ENCODE measurements around the gene SIVA1.

Gene SIVA1

DNA sequence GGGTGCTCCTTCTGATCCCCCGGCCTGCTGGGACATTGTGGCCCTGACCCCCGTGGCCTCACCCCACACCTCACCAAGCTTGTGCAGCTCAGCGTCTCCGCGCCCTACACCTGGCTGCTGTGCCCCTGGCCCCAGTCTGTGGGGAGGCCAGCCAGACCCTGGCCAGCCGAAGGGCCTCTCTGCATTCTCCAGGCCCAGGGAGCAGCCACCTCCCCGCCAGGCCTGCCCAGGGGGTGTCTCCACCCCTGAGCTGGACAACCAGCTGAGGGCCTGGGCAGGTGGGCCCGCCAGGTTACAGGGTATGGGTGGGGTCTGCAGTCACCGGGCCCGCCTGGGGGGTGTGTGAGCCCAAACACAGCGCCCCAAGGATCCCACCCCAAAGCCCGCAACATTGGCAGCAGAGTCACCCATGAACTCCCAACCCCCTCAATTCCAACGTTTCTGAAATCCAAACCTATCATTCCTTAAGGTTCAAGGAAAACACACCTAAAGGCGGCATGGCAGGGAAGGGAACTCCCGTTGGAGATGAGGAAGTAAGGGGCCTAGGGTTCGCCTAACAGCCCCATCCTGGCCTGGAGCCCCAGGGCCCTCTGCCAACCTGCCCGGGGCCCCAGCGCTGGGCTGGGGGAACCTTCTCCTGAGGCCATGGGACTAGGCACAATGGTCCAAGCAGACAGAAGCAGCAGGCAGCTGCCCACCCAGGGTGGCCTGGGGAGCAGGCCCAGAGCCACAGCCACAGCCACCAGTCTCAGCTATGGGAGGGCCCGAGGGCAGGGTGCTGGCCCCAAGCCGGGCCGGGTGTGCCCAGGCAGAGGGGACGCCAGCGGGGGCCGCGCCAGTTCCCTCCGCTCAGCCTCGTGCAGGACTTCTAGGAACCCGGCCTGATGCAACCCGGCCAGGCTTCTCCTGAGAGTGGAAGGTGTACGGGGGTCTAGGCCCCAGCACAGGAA is 34.1 kb downstream of the SIVA1 start:
- no peak for DNase-seq

DNA sequence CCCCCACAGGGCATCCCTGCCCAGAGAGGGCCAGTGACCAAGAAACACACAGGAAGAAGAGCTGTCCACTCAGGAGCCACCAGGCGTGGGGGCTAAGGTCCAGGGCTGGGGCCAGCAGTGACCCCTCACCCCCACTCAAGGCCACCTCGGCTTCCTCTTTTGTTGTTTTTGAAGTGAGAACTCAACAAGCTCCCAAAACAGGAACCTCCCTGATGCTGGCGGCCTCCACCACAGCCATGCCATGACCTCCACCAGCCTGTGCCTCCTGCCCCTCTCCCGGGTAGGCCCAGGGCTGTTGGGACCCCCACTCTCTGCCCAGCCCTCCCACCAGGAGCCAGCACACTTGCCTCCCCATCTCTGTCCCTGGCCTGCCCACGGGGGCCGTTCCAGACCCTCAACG is 34.8 kb downstream of the SIVA1 start:
- DNase-seq: no peak

DNA sequence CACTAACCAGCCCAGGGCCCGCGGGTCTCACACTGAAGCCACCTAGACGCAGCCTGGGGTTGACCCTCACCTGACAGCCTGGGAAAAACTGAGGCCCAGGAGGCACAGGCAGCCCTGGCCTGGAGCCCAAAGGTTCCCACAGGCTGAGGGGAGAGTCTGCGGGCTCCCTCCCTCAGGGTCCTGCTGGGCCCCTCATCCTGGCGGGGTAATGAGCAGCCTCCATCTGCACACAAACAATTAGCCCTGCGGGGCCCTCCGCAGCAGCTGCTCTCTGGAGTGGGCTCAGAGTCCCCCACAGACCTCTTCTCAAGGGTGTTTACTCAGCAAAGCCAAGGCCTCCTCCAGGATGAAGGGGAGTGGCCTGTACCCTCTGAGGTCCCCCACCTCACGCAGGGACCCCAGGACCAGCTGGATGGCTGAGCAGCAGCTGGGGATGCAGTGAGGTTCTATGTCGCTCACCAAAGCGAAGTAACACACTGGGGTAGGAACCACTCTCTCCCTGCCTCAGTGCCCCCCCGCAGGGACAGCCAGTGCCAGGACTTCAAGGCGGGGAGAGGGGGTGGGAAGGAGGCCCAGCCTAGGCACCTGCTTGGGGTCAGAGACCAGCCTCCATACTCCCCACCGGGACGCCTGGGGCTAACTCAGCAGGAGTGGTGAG is 35.3 kb downstream of the SIVA1 start:
- DNase-seq: no peak

DNA sequence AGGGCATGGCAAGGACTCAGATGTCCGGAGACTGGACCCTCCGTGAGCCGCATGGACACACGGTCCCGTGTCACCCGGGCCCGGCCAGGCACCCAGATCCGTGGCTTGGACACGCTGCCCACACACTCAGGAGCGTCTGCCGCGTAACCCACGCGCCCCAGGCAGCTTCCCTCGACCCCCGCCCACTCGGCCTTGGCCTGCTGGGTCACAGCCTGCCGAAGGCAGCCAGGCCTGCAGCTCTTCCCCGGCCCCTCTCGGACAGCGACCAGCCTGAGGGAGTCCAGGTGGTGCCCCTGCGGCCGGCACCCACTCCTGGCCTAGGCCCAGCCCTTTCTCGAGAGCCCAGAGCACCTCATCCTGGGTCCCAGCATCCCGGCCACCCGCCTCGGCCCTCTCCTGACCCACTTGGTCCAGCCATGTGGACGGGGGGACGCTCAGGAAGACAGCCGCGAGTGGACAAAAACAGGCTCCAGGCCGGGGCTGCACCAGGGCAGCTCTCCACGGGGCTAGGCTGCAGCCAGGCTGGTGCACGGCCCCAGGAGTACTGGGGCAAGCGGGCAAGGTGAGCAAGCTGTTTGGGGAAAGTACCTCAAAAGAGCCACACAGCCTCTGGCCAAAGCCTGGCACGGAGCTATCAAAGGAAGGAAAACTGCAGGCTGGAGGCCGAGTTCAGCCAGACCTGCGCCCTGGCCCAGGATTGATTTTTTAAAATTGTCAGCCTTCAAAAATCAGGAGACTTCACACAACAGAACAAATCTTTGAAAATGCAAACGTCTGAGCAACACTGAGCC is 36.1 kb downstream of the SIVA1 start:
- no peak for DNase-seq

DNA sequence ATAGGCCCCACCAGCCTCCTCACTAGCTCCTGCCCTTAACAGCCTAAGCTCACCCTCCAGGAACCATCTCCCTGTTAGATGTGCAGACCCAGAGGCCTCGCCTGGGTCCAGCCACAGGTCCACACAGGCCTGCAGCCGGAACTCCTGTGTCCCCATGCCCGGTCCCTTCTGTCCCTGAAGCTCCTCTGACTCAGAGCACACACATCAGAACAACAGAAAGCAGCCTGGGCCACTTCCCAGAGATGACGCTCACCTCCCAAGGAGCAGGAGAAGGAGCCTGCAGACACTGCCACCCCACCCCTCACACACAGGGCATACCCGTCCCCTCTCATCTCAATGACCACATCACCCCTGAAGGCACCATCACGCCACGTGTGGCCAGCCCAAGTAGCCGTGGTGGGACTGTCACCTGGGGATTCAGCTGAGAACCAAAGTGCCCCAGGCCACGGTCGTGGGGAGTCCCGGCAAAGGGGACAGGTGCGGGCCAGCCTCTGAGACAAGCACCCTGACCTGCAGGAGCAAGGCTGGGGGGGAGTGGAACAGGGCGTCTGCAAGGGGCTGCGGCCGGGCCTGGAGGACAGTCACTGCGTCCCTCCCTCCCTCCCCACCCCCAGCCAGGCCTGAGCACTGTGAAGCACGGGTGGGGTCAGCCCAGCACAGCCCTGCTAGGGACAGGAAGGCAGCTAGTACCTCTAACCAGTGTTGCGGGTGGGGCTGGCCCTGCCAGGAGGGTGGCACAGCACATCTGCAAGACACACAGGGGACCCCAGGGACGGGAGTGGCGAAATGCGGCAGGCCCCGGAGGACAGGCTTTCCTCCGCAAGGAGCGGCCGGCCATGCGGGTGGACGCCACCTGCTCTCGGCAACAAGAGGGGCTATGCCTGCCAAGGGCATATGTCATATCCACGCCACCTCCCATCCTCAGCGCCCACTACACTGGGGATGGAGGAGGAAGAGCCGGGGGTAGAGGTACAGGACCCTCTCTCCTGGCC is 37.1 kb downstream of the SIVA1 start:
- no peak for DNase-seq

DNA sequence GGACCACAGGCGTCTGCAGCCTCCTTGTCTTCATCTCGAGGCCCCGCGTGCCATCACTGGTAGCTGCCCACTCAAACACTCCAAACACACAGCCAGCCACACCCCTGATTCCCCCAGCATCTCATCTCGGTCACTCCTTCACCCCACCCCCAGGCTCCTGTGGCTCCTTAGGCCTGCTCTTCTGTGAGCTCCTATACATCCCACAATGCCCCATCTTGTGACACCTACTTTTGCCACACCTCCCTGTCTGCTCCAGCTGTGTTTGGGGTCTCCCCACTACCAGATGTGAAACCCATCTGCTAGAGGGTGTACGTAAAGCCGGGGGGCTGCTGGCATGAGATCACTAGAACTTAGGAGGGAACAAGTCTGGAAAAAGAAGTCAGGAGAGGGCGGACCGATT is 38.5 kb downstream of the SIVA1 start:
- no peak for DNase-seq

DNA sequence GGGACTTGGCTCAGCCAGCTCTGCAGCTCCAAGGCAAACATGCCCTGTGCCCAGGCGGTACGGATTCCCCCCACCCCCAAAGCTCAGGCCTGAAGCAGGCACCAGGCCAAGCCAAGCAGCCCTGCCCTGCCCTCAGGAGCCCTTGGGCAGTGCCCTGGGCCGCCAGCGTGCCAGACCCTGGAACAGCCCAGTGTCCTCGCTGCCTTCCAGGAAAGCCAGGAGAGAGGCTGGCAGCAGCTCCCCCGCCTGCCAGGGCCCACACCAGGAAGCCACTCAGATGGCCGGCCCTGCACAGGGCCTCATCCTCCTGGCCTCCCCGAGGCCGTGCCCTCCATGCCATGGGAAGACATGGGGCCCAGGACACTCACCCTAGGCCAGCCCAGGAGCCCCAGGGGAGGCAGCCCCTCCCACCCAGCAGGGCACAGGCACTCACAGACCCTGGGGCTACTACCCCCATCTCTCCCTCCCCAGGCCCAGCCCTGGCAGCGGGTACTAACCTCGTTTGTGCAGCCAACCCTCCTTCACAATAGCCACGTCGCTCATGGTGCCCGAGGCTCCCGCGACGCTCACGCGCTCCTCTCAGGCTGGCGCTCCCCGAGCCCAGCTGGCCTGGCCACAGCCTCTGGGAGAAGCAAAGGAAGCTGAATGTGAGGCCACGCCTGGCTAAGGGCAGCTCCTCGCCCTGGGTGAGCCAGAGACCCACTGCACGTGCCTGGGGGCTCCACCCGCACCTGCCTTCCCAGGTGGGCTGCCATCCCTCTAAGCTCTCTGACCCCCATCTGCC is 39.3 kb downstream of the SIVA1 start:
- DNase-seq: no peak

DNA sequence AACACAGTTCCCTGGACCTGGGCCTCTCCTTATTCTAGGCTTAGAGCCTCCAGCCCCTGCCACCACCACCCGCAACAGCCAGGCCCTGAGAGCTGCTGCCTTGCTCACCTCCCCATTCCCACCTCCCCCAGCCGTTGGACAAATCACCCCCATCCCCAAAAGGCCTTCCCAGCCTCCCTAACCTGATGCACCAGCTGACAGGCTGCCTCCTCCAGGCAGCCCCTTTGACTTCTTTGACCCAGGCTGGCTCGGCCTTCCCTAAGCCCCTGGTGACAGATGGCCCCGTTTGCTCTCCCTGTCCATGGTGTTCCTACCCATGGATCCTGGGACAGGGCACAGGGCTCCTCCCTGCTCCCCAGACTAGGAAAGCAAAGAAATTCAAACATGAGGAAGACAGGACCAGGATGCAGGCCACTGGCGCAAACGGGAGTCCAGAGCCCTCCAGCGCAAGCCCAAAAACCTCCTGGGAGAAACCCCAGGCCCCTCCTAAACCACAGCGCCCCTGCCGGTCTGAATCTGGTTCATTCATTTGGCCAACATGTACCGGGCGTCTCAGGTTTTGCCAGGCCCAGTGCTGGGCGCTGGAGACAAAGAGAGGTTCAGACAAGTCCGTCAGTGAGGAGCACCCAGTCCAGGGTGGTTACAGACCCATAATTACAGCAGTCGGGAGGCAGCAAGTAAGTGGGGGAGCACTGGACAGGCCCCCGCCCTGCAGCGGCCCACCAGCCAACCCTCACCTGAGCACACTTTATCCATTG is 40.2 kb downstream of the SIVA1 start:
- DNase-seq: no peak

DNA sequence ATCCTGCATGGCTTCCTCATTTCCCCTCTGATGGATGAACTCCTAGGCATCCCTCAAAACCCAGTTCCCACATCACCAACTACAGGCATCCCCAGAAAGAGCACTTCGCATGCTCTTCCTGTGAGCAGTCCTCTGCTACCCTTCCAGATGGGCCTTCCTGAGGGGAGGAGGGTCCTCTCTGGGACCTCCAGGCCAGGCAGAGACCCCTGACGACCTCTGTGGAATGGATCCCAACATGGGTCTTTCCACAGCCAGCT is 40.7 kb downstream of the SIVA1 start:
- DNase-seq: no peak

DNA sequence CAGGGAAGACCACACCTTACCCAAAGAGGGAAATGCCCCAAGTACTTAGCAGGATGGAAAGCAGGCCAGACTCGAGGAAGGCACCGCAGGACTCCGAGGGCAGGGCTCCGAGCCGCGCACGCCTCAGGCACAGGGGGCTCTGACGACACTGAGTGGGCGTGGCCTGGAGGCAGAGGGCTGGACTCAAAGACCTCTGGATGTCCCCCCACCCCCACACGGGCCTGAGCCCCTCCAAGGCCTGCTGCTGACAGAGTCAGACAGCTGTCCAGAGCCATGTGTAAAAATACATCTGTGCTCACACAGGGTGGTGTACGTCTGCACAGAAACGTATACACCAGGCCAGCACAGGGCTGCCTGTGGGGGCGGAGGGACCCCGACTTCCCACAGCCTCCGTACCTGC is 41.2 kb downstream of the SIVA1 start:
- DNase-seq: peak; percentile 34

DNA sequence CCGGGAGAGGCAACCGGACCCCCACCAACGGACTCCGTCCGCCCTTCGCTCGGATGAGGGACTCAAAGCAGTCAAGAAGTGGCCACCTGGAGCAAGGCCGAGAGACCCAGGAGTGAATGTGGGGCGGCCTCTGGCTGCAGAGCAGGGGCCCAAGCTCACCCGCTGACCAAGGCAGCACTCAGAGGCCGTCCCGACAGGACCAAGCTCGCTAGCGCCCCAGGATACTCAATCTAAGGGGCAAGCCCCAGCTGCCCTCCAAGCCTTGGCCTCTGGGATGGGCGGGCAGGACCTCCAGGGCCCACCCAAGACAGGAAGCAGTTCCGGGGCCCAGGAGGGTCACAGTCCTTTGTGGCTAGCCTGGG is 41.7 kb downstream of the SIVA1 start:
- DNase-seq: no peak

DNA sequence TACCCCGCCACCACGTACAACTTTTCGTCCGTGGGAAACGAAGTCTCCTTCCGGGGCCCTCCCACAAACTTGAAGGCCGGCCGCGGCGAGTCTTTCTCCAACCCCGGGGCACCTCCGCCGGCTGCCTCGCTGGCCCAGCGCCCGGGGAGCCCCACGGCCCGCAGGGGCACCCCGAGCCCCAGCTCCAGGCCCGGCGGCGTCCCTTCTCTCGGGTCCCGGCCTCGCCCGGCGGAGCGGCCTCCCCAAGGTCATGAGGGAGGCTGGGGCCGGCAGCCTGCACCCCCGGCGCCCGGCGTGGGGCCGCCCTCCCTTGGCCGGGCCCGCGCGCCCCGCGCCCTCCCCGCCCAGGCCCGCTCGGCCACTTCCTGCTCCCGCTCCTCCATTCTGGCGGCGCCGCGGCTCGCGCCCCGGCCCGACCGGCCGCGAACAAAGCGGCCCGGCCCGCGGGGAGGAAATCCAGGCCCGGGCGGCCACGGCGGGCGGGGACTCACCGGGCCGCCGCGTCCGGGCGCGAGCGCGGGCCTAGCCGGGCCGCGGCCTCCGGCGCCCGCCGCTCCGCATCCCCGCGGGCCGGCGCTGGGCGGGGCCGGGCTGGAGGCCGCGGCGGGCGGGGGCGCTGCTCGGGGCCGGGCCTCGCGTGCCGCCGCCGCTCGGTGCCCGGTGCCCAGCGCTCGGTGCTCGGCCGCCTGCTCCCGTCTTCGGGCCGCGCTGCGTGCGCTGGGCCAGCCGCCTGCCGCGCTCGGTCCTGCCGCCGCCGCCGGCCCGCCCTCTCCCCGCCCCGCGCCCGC is 42.2 kb downstream of the SIVA1 start, which contains the start of gene AKT1:
Gene AKT1, minus strand, starts transcription at position 756 of the 788 bp plus-strand sequence. CDS start 3,105 bp downstream, outside the sequence.
- DNase-seq: no peak

DNA sequence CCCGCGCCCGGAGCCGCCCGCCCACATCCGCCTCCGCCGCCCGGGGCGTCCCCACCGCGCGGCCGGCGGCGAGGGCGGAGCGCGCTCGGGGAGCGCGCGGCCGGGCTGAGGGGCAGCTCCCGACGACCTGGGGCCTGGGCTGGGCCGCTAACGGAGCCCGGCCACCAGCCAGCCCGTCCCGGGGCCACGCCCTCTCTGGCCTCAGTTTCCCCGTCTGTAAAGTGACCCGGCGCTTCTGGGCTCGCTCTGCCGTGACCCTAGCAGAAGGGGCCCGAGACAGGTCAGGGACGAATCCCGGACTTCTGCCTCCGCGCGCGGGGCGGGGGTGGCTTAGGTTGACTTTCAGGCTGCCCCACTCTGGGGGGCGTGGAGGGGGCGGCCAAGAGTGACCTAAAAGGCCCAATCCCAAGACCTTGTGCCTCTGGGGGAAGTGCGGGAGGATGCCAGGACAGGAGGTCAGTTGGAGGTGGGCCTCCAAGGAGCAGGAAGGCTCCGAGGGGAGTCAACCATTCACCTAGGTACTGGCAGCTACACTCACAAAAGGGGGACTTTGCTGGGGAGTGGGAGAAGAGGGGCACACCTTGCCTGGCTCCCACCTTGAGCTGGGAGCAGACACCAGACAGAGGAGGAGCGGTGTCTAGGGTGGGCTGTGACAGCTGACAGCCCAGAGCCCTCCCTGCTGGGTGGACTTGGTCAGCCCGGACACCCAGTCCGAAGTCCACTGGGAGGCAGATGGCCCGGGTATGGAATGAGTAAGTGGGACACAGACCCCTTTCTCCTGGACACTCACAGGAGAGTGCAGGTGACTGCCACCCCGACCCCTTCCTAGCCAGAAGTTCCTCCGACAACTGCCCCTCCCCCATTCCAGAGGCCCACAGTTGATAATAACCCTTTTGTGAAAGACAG is 43.1 kb downstream of the SIVA1 start:
- DNase-seq: peak; percentile 22

DNA sequence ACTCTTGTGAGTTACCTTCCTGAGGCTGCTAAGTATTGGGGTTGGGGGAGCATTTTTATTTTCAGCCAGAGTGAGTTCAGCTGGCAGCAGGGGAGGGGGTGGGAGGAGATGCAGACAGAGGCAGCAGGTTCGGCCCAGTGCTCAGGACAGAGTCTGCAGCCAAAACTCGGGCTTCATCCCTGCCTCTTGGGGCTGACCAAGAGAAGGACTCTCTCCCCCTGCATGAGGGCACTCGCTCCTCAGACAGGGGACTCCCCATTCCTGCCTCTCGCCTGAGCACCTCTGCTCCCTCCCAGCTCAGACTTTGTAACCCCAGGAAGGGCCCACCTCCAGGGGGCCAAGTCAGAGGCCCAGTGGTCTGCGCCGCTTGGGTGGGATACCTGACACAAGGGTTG is 43.7 kb downstream of the SIVA1 start:
- DNase-seq: no peak

DNA sequence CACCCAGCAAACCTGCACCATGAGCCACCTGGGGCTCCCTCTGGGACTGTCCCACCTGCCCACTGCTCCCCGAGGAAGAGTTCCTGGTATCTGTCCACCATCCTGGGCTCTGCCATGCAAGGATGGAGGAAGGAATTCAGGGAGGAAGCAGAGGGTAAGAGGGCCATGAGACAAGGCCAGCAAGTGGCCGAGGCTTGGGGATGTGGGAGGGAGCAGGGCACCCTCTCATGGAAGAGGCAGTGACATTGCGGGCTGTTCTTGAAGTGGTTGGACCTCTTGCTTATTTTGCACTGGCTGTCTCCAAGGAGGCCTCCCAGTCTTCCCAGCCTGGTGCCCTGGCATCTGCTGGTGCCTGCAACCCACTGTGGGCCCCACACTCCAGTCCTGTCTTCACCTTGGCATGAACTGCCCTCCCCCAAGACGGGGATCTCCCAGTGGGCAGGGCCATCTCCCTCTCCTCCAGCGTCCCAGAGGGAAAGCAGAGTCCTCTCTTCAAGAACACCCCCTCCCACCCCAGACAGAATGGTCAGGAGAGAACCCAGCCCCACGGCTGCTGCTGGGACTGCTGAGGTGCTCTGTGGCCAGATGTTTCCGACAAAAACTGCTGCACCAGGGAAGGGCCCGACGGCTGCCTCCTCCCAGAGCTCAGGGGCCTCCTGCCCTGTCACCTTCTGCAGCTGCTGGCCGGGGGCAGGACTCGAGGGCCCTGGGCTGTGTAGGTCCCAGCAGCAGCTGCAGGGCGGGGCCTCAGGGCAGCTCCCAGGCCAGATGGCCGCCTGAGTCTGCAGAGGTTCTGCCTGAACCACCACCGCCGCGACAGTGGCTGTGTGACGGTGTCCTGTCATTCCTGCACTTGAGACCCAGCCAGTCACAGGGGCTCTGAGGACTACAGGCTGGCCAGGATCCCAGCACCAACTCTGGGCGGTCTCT is 44.4 kb downstream of the SIVA1 start:
- DNase-seq: peak; percentile 60

DNA sequence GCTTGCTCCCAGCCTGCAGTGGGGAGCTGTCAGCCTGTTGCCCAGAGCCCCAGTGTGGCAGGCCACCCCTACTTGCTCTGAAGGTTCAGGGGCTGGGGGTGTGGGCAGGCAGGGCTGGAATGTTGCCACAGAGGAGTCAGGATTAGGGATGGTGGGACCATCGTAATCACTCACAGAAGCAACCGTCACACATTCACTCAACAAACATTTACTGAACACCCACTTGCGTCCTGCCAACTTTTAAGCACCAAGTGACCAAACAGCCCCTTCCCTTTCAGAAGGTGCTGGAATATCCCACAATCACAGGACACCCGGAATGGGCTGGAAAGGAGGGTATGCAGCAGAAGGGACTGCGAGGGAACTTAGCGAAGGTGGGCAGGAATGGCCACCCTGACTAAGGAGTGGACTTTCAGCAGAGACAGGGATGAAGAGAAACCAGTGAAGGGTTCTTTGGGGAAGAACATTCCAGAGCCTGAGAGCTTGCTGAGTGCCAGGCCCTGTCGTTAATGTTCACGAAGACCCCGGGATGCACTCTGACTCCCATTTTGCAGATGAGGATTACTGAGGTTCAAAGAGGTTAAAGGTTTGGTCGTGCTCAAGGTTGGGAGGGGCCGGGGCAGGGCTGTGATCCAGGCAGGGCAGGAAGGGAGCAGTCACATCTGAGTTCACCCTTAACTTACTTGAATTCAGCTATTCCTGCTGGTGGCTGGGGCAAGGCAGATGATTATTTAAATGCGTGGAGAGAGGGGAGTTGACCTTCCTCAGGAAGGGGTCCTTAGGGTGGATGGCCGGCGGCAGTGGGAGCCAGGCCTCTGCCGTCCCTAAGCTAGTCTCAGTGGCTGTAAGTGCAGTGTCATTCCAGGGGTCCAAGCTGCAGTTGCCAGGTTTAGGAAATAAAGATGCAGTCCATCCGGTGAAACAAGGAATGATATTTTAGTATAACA is 45.6 kb downstream of the SIVA1 start:
- no peak for DNase-seq

Data from NCI-H510A treated with DMSO at 0.1 percent for 48 hours (cell line).